Sigmoid colon (tissue), 7 donors: ENCODE measurements around the gene GART. TPM values are rescaled to one million over a fixed set of nuclear protein-coding genes. Genes with fewer than 3 reads are reported as not detected.

ENCODE experiments used
- DNase-seq: peaks from one replicate; pipeline ENCODE4 v3.0.0-alpha.2; 2019
- H3K27ac ChIP-seq, 4 donors: fragments of 200-600 bp; sonication (generic); one replicate each; pipeline ENCODE4 v1.5.1; 2016 to 2019; ENCODE audit warnings: mild to moderate bottlenecking in 1 of 4
- H3K27me3 ChIP-seq, 3 donors: fragments of 200-600 bp; sonication (generic); one replicate each; pipeline ENCODE4 v1.5.1; 2019; ENCODE audit warnings: mild to moderate bottlenecking in 1 of 3
- H3K36me3 ChIP-seq, 4 donors: fragments of 200-600 bp; sonication (generic); one replicate each; pipeline ENCODE4 v1.5.1; 2016 to 2019
- H3K4me1 ChIP-seq, 4 donors: fragments of 200-600 bp; sonication (generic); one replicate each; pipeline ENCODE4 v1.5.1; 2017 to 2019
- H3K4me3 ChIP-seq, 4 donors: fragments of 200-600 bp; sonication (generic); one replicate each; pipeline ENCODE4 v1.5.1; 2017 to 2019; ENCODE audit warnings: mild to moderate bottlenecking in 2 of 4, moderate library complexity in 1 of 4
- H3K9me3 ChIP-seq, 4 donors: fragments of 200-600 bp in 3 of 4; sonication (generic) in 3 of 4; one replicate each; pipeline versions ENCODE4 v1.5.1 to v1.6.1; 2013 to 2019
- CTCF ChIP-seq, 4 experiments: fragments of 450-650 bp in 3 of 4; fragments of 200-600 bp in 1 of 4; IDR thresholded peaks; one replicate each; pipeline ENCODE4 v1.5.1; 2016 to 2019; ENCODE audit warnings: antibody characterized with exemption in 4 of 4, mild to moderate bottlenecking in 3 of 4, moderate library complexity in 2 of 4
- EP300 ChIP-seq, 4 donors: sonication (generic); formaldehyde crosslinking; IDR thresholded peaks; one replicate each; pipeline ENCODE4 v1.6.1; 2017; ENCODE audit warnings: antibody characterized with exemption in 4 of 4
- POLR2A ChIP-seq, 2 donors: fragments of 450-650 bp; IDR thresholded peaks; one replicate each; pipeline ENCODE4 v1.6.1; 2016; ENCODE audit warnings: antibody characterized with exemption in 2 of 2, mild to moderate bottlenecking in 2 of 2, moderate library complexity in 2 of 2
- POLR2AphosphoS5 ChIP-seq, 4 donors: sonication (generic); formaldehyde crosslinking; IDR thresholded peaks; one replicate each; pipeline ENCODE4 v1.6.1; 2017; ENCODE audit warnings: antibody characterized with exemption in 4 of 4
- WGBS, 2 donors: extraction: QIAGEN DNeasy Blood & Tissue Kit; methylation state at CpG; one replicate each; pipeline ENCODE4 v1.1.7; 2013; 5-methylcytosine and 5-hydroxymethylcytosine counted together
- intact Hi-C: fragments of 100-400 bp; cut with DNase I; formaldehyde crosslinking; loops from one replicate; pipeline ENCODE4 v1.15.1; 2023
- polyA plus RNA-seq, 3 donors: library from polyadenylated mRNA; stranded (reverse); fragments of 200-250 nt; gene quantifications; one replicate each; pipeline ENCODE4 v1.2.3, GENCODE V29; 2013
- total RNA-seq, 4 donors: library from RNA; depleted of rRNA; stranded (reverse); fragments of >200 nt; gene quantifications; one replicate each; pipeline ENCODE4 v1.1.0, GENCODE V29; 2016
- donor health status: healthy with polysubstance abuse.
- donor health status: Bipolar disorder and iron deficiency.
- donor health status: healthy.

GART gene
- total and polyA plus RNA-seq, 7 donors, result 10.8 to 78.5 (median 53.2) TPM

- Histone ChIP-seq H3K9me3 (no peaks in the 10 kb centered on the region), H3K27me3 (no peaks in the 10 kb centered on the region), H3K36me3 (peaks cover 46 to 97% (median 65%) of the 10 kb centered on the region in 4 donors), H3K27ac (no peak overlapping the region), H3K4me1 (peaks cover 0 to 24% (median 14%) of the 10 kb centered on the region in 4 donors), H3K4me3 (no peak overlapping the region)
- intact Hi-C loops, result no loop called here
- WGBS, 2 donors, result 98 to 99% methylated on average over 23 of the region's 23 CpGs
- TF ChIP-seq POLR2AphosphoS5 (IDR thresholded peaks at IDR 0.05), result no peak
- no peak for TF ChIP-seq POLR2A (IDR thresholded peaks at IDR 0.05)
- no peak for TF ChIP-seq EP300 (IDR thresholded peaks at IDR 0.05)
- no peak for TF ChIP-seq CTCF (IDR thresholded peaks at IDR 0.05)
- no peak for DNase-seq
Observed at GRCh38 chr21:33550772-33551660, 9.1 kb upstream of the GART start.

- no peak for DNase-seq
- no peak overlapping the region for H3K4me3 ChIP-seq
- intact Hi-C loops, result loop anchor here (10.0 kb wide), 1 partner anchor 225 kb away; the partner anchor contains the start of gene IFNAR1
- no peak for TF ChIP-seq POLR2A (IDR thresholded peaks at IDR 0.05)
- TF ChIP-seq CTCF (IDR thresholded peaks at IDR 0.05), result no peak
- no peak for TF ChIP-seq EP300 (IDR thresholded peaks at IDR 0.05)
- TF ChIP-seq POLR2AphosphoS5 (IDR thresholded peaks at IDR 0.05), result no peak
- H3K27ac ChIP-seq, result no peak overlapping the region
- peaks cover 0 to 25% (median 15%) of the 10 kb centered on the region in 4 donors for H3K4me1 ChIP-seq
- 97 to 98% methylated on average over 19 of the region's 19 CpGs for WGBS, 2 donors
- no peaks in the 10 kb centered on the region for H3K9me3 ChIP-seq
- no peaks in the 10 kb centered on the region for H3K27me3 ChIP-seq
- H3K36me3 ChIP-seq, result peaks cover 45 to 88% (median 63%) of the 10 kb centered on the region in 4 donors
Observed at GRCh38 chr21:33549848-33550771, 8.2 kb upstream of the GART start.

GRCh38 chr21:33546086-33546485 is 4.2 kb upstream of the GART start:
- Histone ChIP-seq H3K4me1 (peaks cover 0 to 42% (median 33%) of the 10 kb centered on the region in 4 donors), H3K36me3 (peaks cover 15 to 49% (median 25%) of the 10 kb centered on the region in 4 donors)

GRCh38 chr21:33544451-33545195 is 2.7 kb upstream of the GART start:
- peaks cover 0 to 51% (median 40%) of the 10 kb centered on the region in 4 donors for H3K4me1 ChIP-seq
- H3K4me3 ChIP-seq, result peak overlapping the region; percentile 59 to 79 (median 64)
- no peak for DNase-seq
- intact Hi-C loops, result loop anchor here (10.0 kb wide), 1 partner anchor 220 kb away; the partner anchor contains the start of gene IFNAR1
- peaks cover under 1 to 35% (median 10%) of the 10 kb centered on the region in 4 donors for H3K36me3 ChIP-seq
- no peaks in the 10 kb centered on the region for H3K9me3 ChIP-seq
- TF ChIP-seq POLR2A (IDR thresholded peaks at IDR 0.05), result no peak
- no peaks in the 10 kb centered on the region for H3K27me3 ChIP-seq
- H3K27ac ChIP-seq, result peak overlapping the region in 3 of 4 donors; percentile 95 to 99 (median 99)
- WGBS, 2 donors, result 3 to 16% methylated on average over 8 of the region's 8 CpGs

More at GRCh38 chr21:33546086-33546485, 4.2 kb upstream of the GART start:
- Histone ChIP-seq H3K9me3 (no peaks in the 10 kb centered on the region), H3K27me3 (no peaks in the 10 kb centered on the region), H3K4me3 (no peak overlapping the region), H3K27ac (peak overlapping the region in 2 of 4 donors; percentile 17 to 95)
- no peak for DNase-seq
- intact Hi-C loops, result loop anchor here (10.0 kb wide), 1 partner anchor 221 kb away; the partner anchor contains the start of gene IFNAR1
- TF ChIP-seq POLR2A (IDR thresholded peaks at IDR 0.05) (no peak), POLR2AphosphoS5 (IDR thresholded peaks at IDR 0.05) (peak in 1 of 4 donors; percentile 16)
- WGBS, 2 donors, result 57 to 73% methylated on average over 3 of the region's 3 CpGs
